Measurements from ENCODE around the gene HTR5A.

Gene HTR5A

DNA sequence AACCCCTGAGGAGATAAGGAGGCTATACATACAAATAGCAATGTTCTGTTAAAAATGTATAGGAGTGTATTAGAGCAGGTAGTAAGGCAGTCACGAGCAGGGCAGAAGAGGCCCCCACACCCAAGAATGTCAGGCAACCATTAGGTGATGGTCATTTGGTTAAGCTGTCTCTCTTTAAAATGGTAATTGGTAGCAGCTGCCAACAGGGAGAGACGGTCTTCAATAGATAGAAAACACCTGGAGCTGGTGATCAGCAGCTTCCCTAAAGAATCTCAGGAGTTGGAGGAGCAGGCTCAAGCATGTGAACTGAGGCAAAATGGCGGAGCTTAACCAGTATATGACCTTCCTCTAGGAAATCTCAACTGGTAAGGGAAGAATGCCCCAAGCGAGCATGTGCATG, 26.4 kb upstream of the HTR5A start:
- TF ChIP-seq, protein P1, sequence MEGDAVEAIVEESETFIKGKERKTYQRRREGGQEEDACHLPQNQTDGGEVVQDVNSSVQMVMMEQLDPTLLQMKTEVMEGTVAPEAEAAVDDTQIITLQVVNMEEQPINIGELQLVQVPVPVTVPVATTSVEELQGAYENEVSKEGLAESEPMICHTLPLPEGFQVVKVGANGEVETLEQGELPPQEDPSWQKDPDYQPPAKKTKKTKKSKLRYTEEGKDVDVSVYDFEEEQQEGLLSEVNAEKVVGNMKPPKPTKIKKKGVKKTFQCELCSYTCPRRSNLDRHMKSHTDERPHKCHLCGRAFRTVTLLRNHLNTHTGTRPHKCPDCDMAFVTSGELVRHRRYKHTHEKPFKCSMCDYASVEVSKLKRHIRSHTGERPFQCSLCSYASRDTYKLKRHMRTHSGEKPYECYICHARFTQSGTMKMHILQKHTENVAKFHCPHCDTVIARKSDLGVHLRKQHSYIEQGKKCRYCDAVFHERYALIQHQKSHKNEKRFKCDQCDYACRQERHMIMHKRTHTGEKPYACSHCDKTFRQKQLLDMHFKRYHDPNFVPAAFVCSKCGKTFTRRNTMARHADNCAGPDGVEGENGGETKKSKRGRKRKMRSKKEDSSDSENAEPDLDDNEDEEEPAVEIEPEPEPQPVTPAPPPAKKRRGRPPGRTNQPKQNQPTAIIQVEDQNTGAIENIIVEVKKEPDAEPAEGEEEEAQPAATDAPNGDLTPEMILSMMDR (IDR thresholded peaks at IDR 0.05; ENCODE audit: control insufficient read depth, insufficient read depth, low read depth, low read length, missing control alignments), result no peak
- no peak for DNase-seq (ENCODE audit: low read depth)
- H3K4me3 ChIP-seq (ENCODE audit: control insufficient read depth, low read depth, low read length), result no peak overlapping the region

DNA sequence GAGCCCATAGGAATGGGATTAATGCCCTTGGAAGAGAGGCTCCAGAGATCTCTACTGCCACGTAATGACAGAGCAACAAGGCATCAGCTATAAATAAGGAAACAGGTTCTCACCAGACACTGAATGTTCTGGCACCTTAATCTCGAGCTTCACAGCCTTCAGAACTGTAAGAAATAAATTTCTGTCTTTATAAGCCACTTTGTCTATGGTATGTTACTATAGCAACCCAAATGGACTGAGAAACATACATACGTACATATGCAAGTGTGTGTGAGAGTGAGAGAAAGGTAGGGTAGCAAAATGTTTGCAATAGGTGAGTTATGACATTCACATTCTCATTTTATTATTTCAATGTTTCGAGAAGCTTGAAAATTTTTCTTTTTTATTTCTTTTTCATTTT, 22.1 kb upstream of the HTR5A start:
- DNase-seq (ENCODE audit: low read depth), result no peak
- TF ChIP-seq, protein P1 (IDR thresholded peaks at IDR 0.05; ENCODE audit: control insufficient read depth, insufficient read depth, low read depth, low read length, missing control alignments), result no peak
- H3K4me3 ChIP-seq (ENCODE audit: control insufficient read depth, low read depth, low read length), result no peak overlapping the region

DNA sequence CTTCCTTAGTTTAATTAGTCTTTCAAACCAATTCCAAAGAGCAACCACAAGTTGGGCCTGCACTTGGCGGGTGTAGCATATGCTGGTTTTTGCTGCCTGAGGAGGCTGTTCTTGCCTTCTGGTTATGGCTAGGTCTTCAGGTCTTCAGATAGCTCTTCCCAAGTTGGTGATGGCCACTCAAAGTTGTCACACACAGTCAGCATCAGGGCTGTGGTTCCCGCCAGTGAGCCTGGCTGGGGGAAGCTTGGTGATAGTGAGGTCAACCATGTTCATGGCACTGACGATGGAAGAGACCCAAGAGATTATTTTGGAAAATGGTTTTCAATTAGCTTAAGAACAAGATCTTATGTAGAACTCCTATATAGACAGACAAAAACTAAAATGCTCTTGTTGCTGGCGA, 18.8 kb upstream of the HTR5A start:
- no peak for DNase-seq (ENCODE audit: low read depth)
- TF ChIP-seq, protein P1 (IDR thresholded peaks at IDR 0.05; ENCODE audit: control insufficient read depth, insufficient read depth, low read depth, low read length, missing control alignments), result no peak
- H3K4me3 ChIP-seq (ENCODE audit: control insufficient read depth, low read depth, low read length), result no peak overlapping the region

DNA sequence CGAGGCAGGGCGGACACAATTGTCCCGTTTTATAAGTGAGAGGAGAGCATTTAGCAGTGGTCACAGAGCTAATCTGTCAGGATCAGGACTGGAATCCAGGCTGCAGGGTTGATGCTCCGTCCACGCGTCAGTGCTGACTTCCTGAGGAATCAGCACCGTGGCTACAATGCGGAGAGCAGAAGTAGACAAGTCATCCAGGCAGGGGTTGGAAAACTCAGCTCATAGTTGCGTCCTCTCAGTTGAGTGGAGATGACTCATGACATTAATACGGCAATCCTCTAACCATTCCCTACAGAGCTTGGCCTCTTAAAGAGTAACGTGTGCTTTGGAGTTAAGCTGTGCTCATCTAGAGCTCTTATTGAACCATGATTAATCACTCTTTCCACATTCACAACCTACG, 17.1 kb upstream of the HTR5A start:
- no peak overlapping the region for H3K4me3 ChIP-seq (ENCODE audit: control insufficient read depth, low read depth, low read length)
- TF ChIP-seq, protein P1 (IDR thresholded peaks at IDR 0.05; ENCODE audit: control insufficient read depth, insufficient read depth, low read depth, low read length, missing control alignments), result no peak
- DNase-seq (ENCODE audit: low read depth), result no peak

DNA sequence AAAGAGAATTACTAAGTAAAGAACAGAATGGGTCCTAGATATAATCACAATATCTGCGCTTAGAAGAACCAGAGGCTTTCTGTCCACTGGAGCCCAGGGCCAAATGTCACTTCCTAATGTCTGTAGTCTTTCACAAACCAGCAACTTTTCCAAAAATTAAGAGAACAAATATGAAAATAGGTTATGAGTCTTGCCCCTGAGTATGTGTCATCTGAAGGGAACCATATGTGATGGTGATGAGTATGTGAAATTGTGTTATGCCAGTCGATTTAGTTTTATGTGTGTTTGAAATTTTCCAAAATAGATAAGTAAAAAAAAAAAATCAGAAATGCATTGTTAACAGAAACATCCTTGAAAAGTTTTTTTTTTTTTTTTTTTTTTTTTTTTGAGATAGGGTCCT, 15.4 kb upstream of the HTR5A start:
- no peak for DNase-seq (ENCODE audit: low read depth)
- no peak overlapping the region for H3K4me3 ChIP-seq (ENCODE audit: control insufficient read depth, low read depth, low read length)
- TF ChIP-seq, protein P1 (IDR thresholded peaks at IDR 0.05; ENCODE audit: control insufficient read depth, insufficient read depth, low read depth, low read length, missing control alignments), result no peak

DNA sequence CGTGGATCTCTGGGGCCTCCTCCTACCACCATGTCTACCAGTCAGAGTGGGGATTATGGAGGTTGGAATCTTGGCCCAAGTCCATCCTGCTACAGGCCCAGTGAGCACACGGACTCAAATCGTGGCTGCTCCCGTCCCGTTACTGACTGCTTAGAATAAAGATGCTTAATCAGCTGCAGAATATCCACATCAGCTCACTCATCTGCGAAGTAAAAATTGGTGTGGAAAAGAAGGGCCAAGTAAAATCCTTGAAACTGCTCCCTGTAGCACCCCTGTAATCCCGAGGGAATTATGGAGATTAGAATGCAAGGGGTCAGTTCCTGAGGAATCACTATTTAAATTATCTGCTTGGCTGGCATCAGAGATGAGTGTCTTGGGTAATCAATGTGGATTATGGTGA, 13.0 kb upstream of the HTR5A start:
- DNase-seq (ENCODE audit: low read depth), result no peak
- no peak overlapping the region for H3K4me3 ChIP-seq (ENCODE audit: control insufficient read depth, low read depth, low read length)
- TF ChIP-seq, protein P1 (IDR thresholded peaks at IDR 0.05; ENCODE audit: control insufficient read depth, insufficient read depth, low read depth, low read length, missing control alignments), result no peak

DNA sequence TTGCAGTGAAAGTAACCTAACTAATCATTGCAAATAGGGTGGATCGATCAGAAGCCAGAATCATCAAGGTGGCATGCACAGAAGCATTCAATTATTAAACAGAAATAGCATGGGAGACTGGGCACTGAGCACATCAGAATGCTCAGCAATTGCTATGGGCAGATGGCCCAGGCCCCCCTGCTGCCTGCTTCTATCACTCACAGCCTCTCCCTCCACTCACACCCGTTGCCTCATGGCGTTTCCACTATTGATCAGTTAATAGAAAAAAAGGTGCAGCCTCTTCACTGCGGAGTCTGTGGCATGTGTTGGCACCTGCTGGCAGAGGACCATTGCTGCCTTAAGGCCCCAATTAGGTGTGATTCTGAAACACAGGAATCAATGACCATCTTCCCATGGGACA, 11.2 kb upstream of the HTR5A start:
- TF ChIP-seq, protein P1 (IDR thresholded peaks at IDR 0.05; ENCODE audit: control insufficient read depth, insufficient read depth, low read depth, low read length, missing control alignments), result no peak
- no peak overlapping the region for H3K4me3 ChIP-seq (ENCODE audit: control insufficient read depth, low read depth, low read length)
- DNase-seq (ENCODE audit: low read depth), result no peak

Data from AG09309 (cell line).